Measurements from ENCODE around the gene KLHL20.
"Not testable (repeated sequence)": the region's sequence is repeated elsewhere in the genome, so short reads cannot be mapped to it uniquely, and the experiment has no call there.

Gene KLHL20

DNA sequence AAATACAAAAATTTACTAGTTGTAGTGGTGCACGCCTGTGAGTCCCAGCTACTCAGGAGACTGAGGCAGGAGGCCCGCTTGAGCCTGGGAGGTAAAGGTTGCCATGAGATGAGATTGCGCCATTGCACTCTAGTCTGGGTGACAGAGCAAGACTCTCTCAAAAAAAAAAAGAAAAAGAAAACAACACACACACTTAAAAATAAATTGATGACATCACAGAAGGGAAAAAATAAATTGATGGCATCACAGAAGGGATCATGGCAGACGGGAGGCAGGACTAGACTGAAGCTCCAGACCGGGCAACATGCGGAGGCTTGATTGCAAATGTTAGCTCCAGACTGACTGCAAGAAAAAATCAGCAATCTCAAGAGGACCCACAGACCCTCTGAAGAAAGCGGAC lies 43.3 kb downstream of the KLHL20 start:
- TF ChIP-seq, protein P1, sequence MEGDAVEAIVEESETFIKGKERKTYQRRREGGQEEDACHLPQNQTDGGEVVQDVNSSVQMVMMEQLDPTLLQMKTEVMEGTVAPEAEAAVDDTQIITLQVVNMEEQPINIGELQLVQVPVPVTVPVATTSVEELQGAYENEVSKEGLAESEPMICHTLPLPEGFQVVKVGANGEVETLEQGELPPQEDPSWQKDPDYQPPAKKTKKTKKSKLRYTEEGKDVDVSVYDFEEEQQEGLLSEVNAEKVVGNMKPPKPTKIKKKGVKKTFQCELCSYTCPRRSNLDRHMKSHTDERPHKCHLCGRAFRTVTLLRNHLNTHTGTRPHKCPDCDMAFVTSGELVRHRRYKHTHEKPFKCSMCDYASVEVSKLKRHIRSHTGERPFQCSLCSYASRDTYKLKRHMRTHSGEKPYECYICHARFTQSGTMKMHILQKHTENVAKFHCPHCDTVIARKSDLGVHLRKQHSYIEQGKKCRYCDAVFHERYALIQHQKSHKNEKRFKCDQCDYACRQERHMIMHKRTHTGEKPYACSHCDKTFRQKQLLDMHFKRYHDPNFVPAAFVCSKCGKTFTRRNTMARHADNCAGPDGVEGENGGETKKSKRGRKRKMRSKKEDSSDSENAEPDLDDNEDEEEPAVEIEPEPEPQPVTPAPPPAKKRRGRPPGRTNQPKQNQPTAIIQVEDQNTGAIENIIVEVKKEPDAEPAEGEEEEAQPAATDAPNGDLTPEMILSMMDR (IDR thresholded peaks at IDR 0.05; ENCODE audit: low read depth, low read length, missing control alignments) = no peak
- DNase-seq (ENCODE audit: extremely low read depth, low read depth) = no peak
- H3K4me3 ChIP-seq (replicated peaks; ENCODE audit: low read depth, low read length) = no peak overlapping the region

DNA sequence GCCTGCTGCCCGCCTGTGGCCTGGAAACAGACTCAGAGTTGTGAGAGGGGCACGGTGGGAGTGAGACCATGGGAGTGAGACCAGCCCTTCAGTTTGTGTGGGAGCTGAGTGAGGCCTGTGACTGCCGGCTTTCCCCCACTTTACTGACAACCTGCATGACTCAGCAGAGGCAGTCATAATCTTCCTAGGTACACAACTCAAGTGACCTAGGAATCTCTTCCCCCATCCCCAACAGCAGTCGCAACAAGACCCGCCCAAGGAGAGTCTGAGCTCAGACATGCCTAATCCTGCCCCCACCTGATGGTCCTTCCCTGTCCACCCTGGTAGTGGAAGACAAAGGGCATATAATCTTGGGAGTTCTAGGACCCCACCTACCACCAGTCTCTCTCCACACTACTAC lies 44.2 kb downstream of the KLHL20 start:
- TF ChIP-seq, protein P1 (IDR thresholded peaks at IDR 0.05; ENCODE audit: low read depth, low read length, missing control alignments) = no peak
- DNase-seq (ENCODE audit: extremely low read depth, low read depth) = no peak
- H3K4me3 ChIP-seq (replicated peaks; ENCODE audit: low read depth, low read length) = no peak overlapping the region

DNA sequence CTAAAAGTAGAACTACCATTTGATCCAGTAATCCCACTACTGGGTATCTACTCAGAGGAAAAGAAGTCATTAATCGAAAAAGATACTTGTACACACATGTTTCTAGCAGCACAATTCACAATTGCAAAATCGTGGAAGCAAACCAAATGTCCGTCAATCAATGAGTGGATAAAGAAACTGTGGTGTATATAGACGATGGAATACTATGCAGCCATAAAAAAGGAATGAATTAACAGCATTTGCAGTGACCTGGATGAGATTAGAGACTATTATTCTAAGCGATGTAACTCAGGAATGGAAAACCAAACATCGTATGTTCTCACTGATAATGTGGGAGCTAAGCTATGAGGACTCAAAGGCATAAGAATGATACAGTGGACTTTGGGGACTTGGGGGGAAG lies 49.5 kb downstream of the KLHL20 start:
- H3K4me3 ChIP-seq (replicated peaks; ENCODE audit: low read depth, low read length); DNase-seq (ENCODE audit: extremely low read depth, low read depth): not testable (repeated sequence)

- TF ChIP-seq, protein P1 (IDR thresholded peaks at IDR 0.05; ENCODE audit: low read depth, low read length, missing control alignments) = no peak
- DNase-seq (ENCODE audit: extremely low read depth, low read depth) = no peak
- no peak overlapping the region for H3K4me3 ChIP-seq (replicated peaks; ENCODE audit: low read depth, low read length)
Observed at GRCh38 chr1:173768206-173768605, 53.4 kb downstream of the KLHL20 start.

GRCh38 chr1:173768827-173769226 lies 54.0 kb downstream of the KLHL20 start:
- TF ChIP-seq, protein P1 (IDR thresholded peaks at IDR 0.05; ENCODE audit: low read depth, low read length, missing control alignments) = no peak
- no peak for DNase-seq (ENCODE audit: extremely low read depth, low read depth)
- H3K4me3 ChIP-seq (replicated peaks; ENCODE audit: low read depth, low read length) = no peak overlapping the region

GRCh38 chr1:173770330-173770729 lies 55.5 kb downstream of the KLHL20 start:
- not testable (repeated sequence) for DNase-seq (ENCODE audit: extremely low read depth, low read depth); H3K4me3 ChIP-seq (replicated peaks; ENCODE audit: low read depth, low read length)

DNA sequence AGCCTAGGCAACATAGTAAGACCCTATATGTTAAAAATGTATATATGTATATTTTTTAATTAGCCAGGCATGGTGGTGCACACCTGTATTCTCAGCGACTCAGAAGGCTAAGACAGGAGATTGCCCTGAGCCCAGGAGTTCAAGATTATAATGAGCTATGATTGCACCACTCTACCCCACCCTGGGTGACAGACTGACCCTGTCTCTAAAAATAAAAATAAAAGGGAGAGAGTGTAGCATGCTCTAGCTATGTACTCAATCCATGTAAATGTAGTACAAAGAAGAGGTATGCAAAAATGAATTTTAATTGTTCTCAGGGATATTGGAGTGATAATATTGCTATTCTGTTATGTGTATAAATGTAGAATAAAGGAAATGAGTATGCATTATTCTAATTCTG lies 56.8 kb downstream of the KLHL20 start:
- DNase-seq (ENCODE audit: extremely low read depth, low read depth) = no peak
- H3K4me3 ChIP-seq (replicated peaks; ENCODE audit: low read depth, low read length) = no peak overlapping the region
- TF ChIP-seq, protein P1 (IDR thresholded peaks at IDR 0.05; ENCODE audit: low read depth, low read length, missing control alignments) = no peak

DNA sequence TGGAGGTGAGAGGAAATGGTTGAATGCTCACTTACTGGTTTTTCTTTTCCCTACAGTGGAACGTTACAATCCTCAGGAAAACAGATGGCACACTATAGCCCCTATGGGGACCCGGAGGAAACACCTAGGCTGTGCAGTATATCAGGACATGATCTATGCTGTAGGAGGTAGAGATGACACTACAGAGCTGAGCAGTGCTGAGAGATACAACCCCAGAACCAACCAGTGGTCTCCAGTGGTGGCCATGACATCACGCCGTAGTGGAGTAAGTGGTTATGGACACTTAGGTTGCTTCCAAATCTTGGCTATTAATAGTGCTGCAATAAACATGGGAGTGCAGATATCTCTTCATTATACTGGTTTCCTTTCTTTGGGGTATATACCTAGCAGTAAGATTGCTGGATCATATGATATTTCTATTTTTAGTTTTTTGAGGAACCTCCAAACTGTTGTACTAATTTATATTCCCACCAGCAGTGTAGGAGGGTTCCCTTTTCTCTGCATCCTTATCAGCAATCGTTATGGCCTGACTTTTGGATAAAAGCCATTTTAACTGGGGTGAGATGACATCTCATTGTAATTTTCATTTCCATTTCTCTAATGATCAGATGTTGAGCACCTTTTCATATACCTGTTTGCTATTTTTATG lies 60.9 kb downstream of the KLHL20 start:
- TF ChIP-seq, protein P1 (IDR thresholded peaks at IDR 0.05; ENCODE audit: low read depth, low read length, missing control alignments) = no peak
- DNase-seq (ENCODE audit: extremely low read depth, low read depth) = no peak
- no peak overlapping the region for H3K4me3 ChIP-seq (replicated peaks; ENCODE audit: low read depth, low read length)

All from HFF-Myc (cell line).